Memory B cell (primary cell): Measurements from ENCODE around the gene AQP2.

Source experiments
- ATAC-seq: fragments of 150-1000 bp; cut with Tn5 transposase; 2 replicates; pipeline ENCODE4 v1.10.0; 2021; ENCODE audit warnings: low read depth, mild to moderate bottlenecking, moderate library complexity
- DNase-seq, 2 donors: peaks; one replicate each; pipeline ENCODE4 v3.0.0; 2022; ENCODE audit warnings: low spot score in 2 of 2
- H3K27ac Mint-ChIP-seq: one replicate; pipeline ENCODE4 v1.8.0; 2022; ENCODE audit warnings: mild to moderate bottlenecking, moderate library complexity, mixed read lengths
- H3K27me3 Mint-ChIP-seq: one replicate; pipeline ENCODE4 v1.8.0; 2022; ENCODE audit warnings: mixed read lengths
- H3K36me3 Mint-ChIP-seq: one replicate; pipeline ENCODE4 v1.8.0; 2022; ENCODE audit warnings: mild to moderate bottlenecking, mixed read lengths
- H3K4me1 Mint-ChIP-seq: one replicate; pipeline ENCODE4 v1.8.0; 2022; ENCODE audit warnings: mixed read lengths
- H3K4me3 Mint-ChIP-seq: one replicate; pipeline ENCODE4 v1.8.0; 2022; ENCODE audit warnings: mild to moderate bottlenecking, moderate library complexity, mixed read lengths
- H3K9me3 Mint-ChIP-seq: one replicate; pipeline ENCODE4 v1.8.0; 2022; ENCODE audit warnings: mixed read lengths

AQP2 gene

GRCh38 chr12:49950273-49951251 lies at the start of gene AQP2:
Gene AQP2, plus strand, starts transcription at chr12:49950737. Its CDS starts 94 bp downstream, at chr12:49950831.
- Mint-ChIP-seq H3K4me3 (no peak within 1 kb of the TSS), H3K27me3 (peaks cover 13% of the 10 kb centered on the region), H3K27ac (no peak within 1 kb of the TSS), H3K36me3 (no peaks in the 10 kb centered on the region), H3K4me1 (peaks cover 6% of the 10 kb centered on the region), H3K9me3 (no peaks in the 10 kb centered on the region)
- ATAC-seq (no peak), DNase-seq (no peak)

- Mint-ChIP-seq H3K4me3 (no peak overlapping the region), H3K4me1 (peaks cover 7% of the 10 kb centered on the region), H3K27ac (no peak overlapping the region), H3K27me3 (peaks cover 34% of the 10 kb centered on the region), H3K9me3 (no peaks in the 10 kb centered on the region), H3K36me3 (no peaks in the 10 kb centered on the region)
- ATAC-seq (no peak), DNase-seq (no peak)
These were observed 49.5 kb upstream of the AQP2 start for GRCh38 chr12:49901026-49901425.

GRCh38 chr12:49901986-49902385 lies 48.6 kb upstream of the AQP2 start:
- H3K36me3 Mint-ChIP-seq = no peaks in the 10 kb centered on the region
- H3K27ac Mint-ChIP-seq = no peak overlapping the region
- ATAC-seq (no peak), DNase-seq (no peak)
- H3K27me3 Mint-ChIP-seq = peaks cover 37% of the 10 kb centered on the region
- H3K4me1 Mint-ChIP-seq = peaks cover 7% of the 10 kb centered on the region
- no peaks in the 10 kb centered on the region for H3K9me3 Mint-ChIP-seq
- H3K4me3 Mint-ChIP-seq = no peak overlapping the region

- H3K4me3 Mint-ChIP-seq = no peak overlapping the region
- no peak overlapping the region for H3K27ac Mint-ChIP-seq
These were observed 47.9 kb upstream of the AQP2 start for GRCh38 chr12:49902399-49903350.

GRCh38 chr12:49903351-49903699 lies 47.2 kb upstream of the AQP2 start:
- peak overlapping the region; percentile 56 for H3K4me3 Mint-ChIP-seq
- H3K27ac Mint-ChIP-seq = no peak overlapping the region
- H3K9me3 Mint-ChIP-seq = no peaks in the 10 kb centered on the region
- H3K36me3 Mint-ChIP-seq = no peaks in the 10 kb centered on the region
- ATAC-seq (no peak), DNase-seq (no peak)
- H3K4me1 Mint-ChIP-seq = peaks cover 7% of the 10 kb centered on the region
- peaks cover 41% of the 10 kb centered on the region for H3K27me3 Mint-ChIP-seq

More at GRCh38 chr12:49902399-49903350, 47.9 kb upstream of the AQP2 start:
- H3K9me3 Mint-ChIP-seq = no peaks in the 10 kb centered on the region
- no peak for DNase-seq
- peaks cover 41% of the 10 kb centered on the region for H3K27me3 Mint-ChIP-seq
- H3K36me3 Mint-ChIP-seq = no peaks in the 10 kb centered on the region
- no peak for ATAC-seq
- H3K4me1 Mint-ChIP-seq = peaks cover 7% of the 10 kb centered on the region

GRCh38 chr12:49903700-49904423 lies 46.7 kb upstream of the AQP2 start, which contains the start of gene FAIM2:
Gene FAIM2, minus strand, starts transcription at chr12:49903900. Its CDS starts 108 bp downstream, at chr12:49903792.
- peak within 1 kb of the TSS; percentile 79 for H3K4me3 Mint-ChIP-seq
- peak in 1 of 2 donors; percentile 9 for DNase-seq

GRCh38 chr12:49904601-49905000 lies 45.9 kb upstream of the AQP2 start:
- ATAC-seq (no peak), DNase-seq (no peak)
- Mint-ChIP-seq H3K4me1 (peaks cover 7% of the 10 kb centered on the region), H3K27me3 (peaks cover 38% of the 10 kb centered on the region), H3K27ac (no peak overlapping the region), H3K4me3 (peak overlapping the region; percentile 79), H3K36me3 (no peaks in the 10 kb centered on the region), H3K9me3 (no peaks in the 10 kb centered on the region)

More at GRCh38 chr12:49903700-49904423, 46.7 kb upstream of the AQP2 start, which contains the start of gene FAIM2:
- Mint-ChIP-seq H3K27me3 (peaks cover 41% of the 10 kb centered on the region), H3K36me3 (no peaks in the 10 kb centered on the region), H3K9me3 (no peaks in the 10 kb centered on the region), H3K4me1 (peaks cover 7% of the 10 kb centered on the region), H3K27ac (peak within 1 kb of the TSS; percentile 9)
- peak; percentile 63 for ATAC-seq

- ATAC-seq (no peak), DNase-seq (no peak)
- peaks cover 35% of the 10 kb centered on the region for H3K27me3 Mint-ChIP-seq
- H3K4me3 Mint-ChIP-seq = peak overlapping the region; percentile 58
- no peaks in the 10 kb centered on the region for H3K9me3 Mint-ChIP-seq
- peaks cover 7% of the 10 kb centered on the region for H3K4me1 Mint-ChIP-seq
- H3K27ac Mint-ChIP-seq = no peak overlapping the region
- H3K36me3 Mint-ChIP-seq = no peaks in the 10 kb centered on the region
These were observed 44.7 kb upstream of the AQP2 start for GRCh38 chr12:49905718-49906314.

GRCh38 chr12:49907352-49907751 lies 43.2 kb upstream of the AQP2 start:
- H3K4me3 Mint-ChIP-seq = no peak overlapping the region
- no peaks in the 10 kb centered on the region for H3K9me3 Mint-ChIP-seq
- DNase-seq (no peak), ATAC-seq (no peak)
- no peak overlapping the region for H3K27ac Mint-ChIP-seq
- H3K36me3 Mint-ChIP-seq = no peaks in the 10 kb centered on the region
- peaks cover 35% of the 10 kb centered on the region for H3K27me3 Mint-ChIP-seq
- peaks cover 7% of the 10 kb centered on the region for H3K4me1 Mint-ChIP-seq

- no peaks in the 10 kb centered on the region for H3K36me3 Mint-ChIP-seq
- DNase-seq (no peak), ATAC-seq (no peak)
- peaks cover 38% of the 10 kb centered on the region for H3K27me3 Mint-ChIP-seq
- peaks cover 3% of the 10 kb centered on the region for H3K4me1 Mint-ChIP-seq
- no peaks in the 10 kb centered on the region for H3K9me3 Mint-ChIP-seq
- no peak overlapping the region for H3K4me3 Mint-ChIP-seq
- no peak overlapping the region for H3K27ac Mint-ChIP-seq
These were observed 41.2 kb upstream of the AQP2 start for GRCh38 chr12:49909356-49909755.

GRCh38 chr12:49909826-49910225 lies 40.7 kb upstream of the AQP2 start:
- Mint-ChIP-seq H3K4me1 (no peaks in the 10 kb centered on the region), H3K27me3 (peaks cover 33% of the 10 kb centered on the region), H3K36me3 (no peaks in the 10 kb centered on the region), H3K27ac (no peak overlapping the region), H3K4me3 (no peak overlapping the region), H3K9me3 (no peaks in the 10 kb centered on the region)
- DNase-seq (no peak), ATAC-seq (no peak)

GRCh38 chr12:49910331-49911212 lies 40.0 kb upstream of the AQP2 start:
- no peaks in the 10 kb centered on the region for H3K4me1 Mint-ChIP-seq
- no peak overlapping the region for H3K27ac Mint-ChIP-seq

More at GRCh38 chr12:49910331-49911212, 40.0 kb upstream of the AQP2 start:
- Mint-ChIP-seq H3K27me3 (peaks cover 30% of the 10 kb centered on the region), H3K9me3 (no peaks in the 10 kb centered on the region), H3K36me3 (no peaks in the 10 kb centered on the region), H3K4me3 (no peak overlapping the region)
- DNase-seq (no peak), ATAC-seq (no peak)
